SIG-M5 treated with dmso at 0.1 percent for 504 hours (cell line): ENCODE data around the gene PON3.

Experiments
- DNase-seq: peaks from one replicate; lab custom pipeline; 2025; ENCODE audit not compliant: unreplicated experiment; lab: John Stamatoyannopoulos, UW

Gene PON3

DNA sequence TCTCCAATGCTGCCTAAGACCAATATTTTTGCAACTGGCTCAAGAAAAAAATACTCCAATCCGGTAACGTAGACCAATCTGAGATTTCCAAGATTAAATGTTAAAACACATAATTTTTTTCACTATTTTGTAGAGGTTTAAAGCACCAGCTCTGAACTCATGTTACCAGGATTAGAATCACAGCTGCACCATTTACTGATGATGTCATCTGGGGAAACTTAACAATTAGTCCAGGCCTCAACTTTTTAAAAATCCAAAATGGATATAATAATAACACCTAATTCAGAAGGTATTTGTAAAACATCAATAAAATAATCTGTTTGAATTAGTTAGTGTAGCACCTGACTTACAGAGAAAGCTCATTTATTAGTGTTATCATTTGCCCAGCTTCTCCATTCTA, 86.2 kb downstream of the PON3 start:
- no peak for DNase-seq
